SK-N-SH (cell line): ENCODE data around the gene VDAC2.

Source experiments
- EP300 ChIP-seq, 2 experiments: IDR thresholded peaks; 2 replicates each; pipeline versions ENCODE4 v1.4.0 to v1.6.1; 2012; ENCODE audit warnings: borderline replicate concordance in 1 of 2, low read depth in 1 of 2, low read length in 1 of 2
- FOSL2 ChIP-seq: IDR thresholded peaks from 2 replicates; pipeline ENCODE4 v1.4.0; 2012; ENCODE audit warnings: low read depth, mild to moderate bottlenecking, moderate library complexity, borderline replicate concordance
- FOXM1 ChIP-seq: IDR thresholded peaks from 2 replicates; pipeline ENCODE4 v1.4.0; 2012; ENCODE audit warnings: low read depth, mild to moderate bottlenecking
- JUND ChIP-seq: IDR thresholded peaks from 2 replicates; pipeline ENCODE4 v1.4.0; 2012
- MEF2A ChIP-seq: IDR thresholded peaks from 2 replicates; pipeline ENCODE4 v1.4.0; 2012; ENCODE audit warnings: low read depth, borderline replicate concordance
- NRF1 ChIP-seq: IDR thresholded peaks from 2 replicates; pipeline ENCODE4 v1.6.1; 2012; ENCODE audit warnings: low read depth, mild to moderate bottlenecking, low read length
- POLR2AphosphoS5 ChIP-seq: IDR thresholded peaks from 2 replicates; pipeline ENCODE4 v1.6.1; 2012; ENCODE audit warnings: low read depth, low read length
- RAD21 ChIP-seq: IDR thresholded peaks from 2 replicates; pipeline ENCODE4 v1.6.1; 2012; ENCODE audit warnings: mild to moderate bottlenecking, low read length
- RFX5 ChIP-seq: IDR thresholded peaks from 2 replicates; pipeline ENCODE4 v1.6.1; 2012; ENCODE audit warnings: mild to moderate bottlenecking, improper control_type of control experiment, low read length
- TF ChIP-seq, protein P1 (sequence below): fragments of 150-350 bp; IDR thresholded peaks from 2 replicates; pipeline ENCODE4 v1.6.1; 2017; ENCODE audit warnings: antibody characterized with exemption, low read length, low read depth, borderline replicate concordance
- TF ChIP-seq, protein P2 (sequence below): fragments of 200-600 bp; sonication (generic); IDR thresholded peaks from 2 replicates; pipeline ENCODE4 v1.6.1; 2017; ENCODE audit warnings: antibody characterized with exemption, mild to moderate bottlenecking, moderate library complexity
- TF ChIP-seq, protein P3 (sequence below): IDR thresholded peaks from 2 replicates; pipeline ENCODE4 v1.4.0; 2012; ENCODE audit warnings: low read depth
- TF ChIP-seq, protein P4 (sequence below): fragments of 150-350 bp; IDR thresholded peaks from 2 replicates; pipeline ENCODE4 v1.6.1; 2016; ENCODE audit warnings: mild to moderate bottlenecking, low read depth, low read length

DNA sequence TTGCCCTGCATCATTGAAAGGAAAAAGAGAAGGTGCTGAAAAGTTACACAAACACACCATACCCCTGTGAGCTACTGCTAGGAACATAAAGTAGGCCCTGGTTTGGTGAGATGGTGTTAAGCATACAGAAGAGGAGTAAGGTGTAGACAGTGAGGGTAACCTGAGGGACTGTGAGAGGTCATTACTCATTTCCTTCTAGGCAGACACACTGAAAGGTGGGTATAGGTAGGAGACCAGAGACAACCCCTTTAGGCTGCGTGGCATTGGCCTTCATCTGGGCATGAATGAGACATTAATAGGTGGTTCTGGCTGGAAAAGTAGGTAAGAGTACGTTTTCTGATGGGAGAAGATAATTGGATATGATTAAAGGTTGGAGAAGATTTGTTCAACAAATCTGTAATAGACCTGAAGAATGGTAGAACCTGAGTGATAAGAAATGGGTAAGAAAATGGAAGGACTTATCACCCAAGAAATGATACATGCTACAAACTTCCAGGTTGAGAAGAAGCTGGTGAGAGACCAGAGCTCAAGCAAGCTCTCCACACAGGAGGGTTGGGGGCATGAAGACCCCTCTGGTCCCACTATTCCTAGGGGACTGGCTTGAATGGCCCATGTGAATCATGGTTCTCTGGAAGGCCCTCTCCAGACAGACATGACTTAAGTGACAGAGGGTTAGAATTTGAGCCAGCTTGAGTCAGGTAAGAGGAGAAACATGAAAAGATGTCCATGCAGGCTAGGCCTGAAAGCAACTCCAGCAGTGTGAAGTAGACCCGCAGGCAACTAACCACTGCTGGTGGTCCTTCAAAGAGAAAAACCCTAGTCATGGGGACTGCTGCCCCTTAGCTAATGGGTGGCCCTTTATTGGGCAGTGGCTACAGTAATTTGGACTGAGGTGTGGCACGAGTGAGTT is 21.3 kb downstream of the VDAC2 start:
- TF ChIP-seq, protein P1, sequence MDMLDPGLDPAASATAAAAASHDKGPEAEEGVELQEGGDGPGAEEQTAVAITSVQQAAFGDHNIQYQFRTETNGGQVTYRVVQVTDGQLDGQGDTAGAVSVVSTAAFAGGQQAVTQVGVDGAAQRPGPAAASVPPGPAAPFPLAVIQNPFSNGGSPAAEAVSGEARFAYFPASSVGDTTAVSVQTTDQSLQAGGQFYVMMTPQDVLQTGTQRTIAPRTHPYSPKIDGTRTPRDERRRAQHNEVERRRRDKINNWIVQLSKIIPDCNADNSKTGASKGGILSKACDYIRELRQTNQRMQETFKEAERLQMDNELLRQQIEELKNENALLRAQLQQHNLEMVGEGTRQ = no peak
- TF ChIP-seq, protein P2, sequence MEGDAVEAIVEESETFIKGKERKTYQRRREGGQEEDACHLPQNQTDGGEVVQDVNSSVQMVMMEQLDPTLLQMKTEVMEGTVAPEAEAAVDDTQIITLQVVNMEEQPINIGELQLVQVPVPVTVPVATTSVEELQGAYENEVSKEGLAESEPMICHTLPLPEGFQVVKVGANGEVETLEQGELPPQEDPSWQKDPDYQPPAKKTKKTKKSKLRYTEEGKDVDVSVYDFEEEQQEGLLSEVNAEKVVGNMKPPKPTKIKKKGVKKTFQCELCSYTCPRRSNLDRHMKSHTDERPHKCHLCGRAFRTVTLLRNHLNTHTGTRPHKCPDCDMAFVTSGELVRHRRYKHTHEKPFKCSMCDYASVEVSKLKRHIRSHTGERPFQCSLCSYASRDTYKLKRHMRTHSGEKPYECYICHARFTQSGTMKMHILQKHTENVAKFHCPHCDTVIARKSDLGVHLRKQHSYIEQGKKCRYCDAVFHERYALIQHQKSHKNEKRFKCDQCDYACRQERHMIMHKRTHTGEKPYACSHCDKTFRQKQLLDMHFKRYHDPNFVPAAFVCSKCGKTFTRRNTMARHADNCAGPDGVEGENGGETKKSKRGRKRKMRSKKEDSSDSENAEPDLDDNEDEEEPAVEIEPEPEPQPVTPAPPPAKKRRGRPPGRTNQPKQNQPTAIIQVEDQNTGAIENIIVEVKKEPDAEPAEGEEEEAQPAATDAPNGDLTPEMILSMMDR = no peak
- TF ChIP-seq FOSL2 (no peak), POLR2AphosphoS5 (peak; percentile 15; the same call in 1 of the 2 replicates), MEF2A (no peak), EP300 (IDR thresholded peaks at IDR 0.05; ENCODE audit: borderline replicate concordance in 1 of 2, low read depth in 1 of 2, low read length in 1 of 2) (no peak), JUND (no peak), FOXM1 (no peak), RAD21 (no peak), NRF1 (no peak), RFX5 (no peak)
- TF ChIP-seq, protein P3, sequence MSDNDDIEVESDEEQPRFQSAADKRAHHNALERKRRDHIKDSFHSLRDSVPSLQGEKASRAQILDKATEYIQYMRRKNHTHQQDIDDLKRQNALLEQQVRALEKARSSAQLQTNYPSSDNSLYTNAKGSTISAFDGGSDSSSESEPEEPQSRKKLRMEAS = no peak
- TF ChIP-seq, protein P4, sequence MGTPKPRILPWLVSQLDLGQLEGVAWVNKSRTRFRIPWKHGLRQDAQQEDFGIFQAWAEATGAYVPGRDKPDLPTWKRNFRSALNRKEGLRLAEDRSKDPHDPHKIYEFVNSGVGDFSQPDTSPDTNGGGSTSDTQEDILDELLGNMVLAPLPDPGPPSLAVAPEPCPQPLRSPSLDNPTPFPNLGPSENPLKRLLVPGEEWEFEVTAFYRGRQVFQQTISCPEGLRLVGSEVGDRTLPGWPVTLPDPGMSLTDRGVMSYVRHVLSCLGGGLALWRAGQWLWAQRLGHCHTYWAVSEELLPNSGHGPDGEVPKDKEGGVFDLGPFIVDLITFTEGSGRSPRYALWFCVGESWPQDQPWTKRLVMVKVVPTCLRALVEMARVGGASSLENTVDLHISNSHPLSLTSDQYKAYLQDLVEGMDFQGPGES = no peak
